Ishikawa (cell line): ENCODE results near the gene AGBL5.

Experiments
- CEBPB ChIP-seq: IDR thresholded peaks from 2 replicates; pipeline ENCODE4 v1.6.1; 2012
- CREB1 ChIP-seq: IDR thresholded peaks from 2 replicates; pipeline ENCODE4 v1.6.1; 2012; ENCODE audit warnings: low read depth
- EP300 ChIP-seq: IDR thresholded peaks from 2 replicates; pipeline ENCODE4 v1.6.1; 2012; ENCODE audit warnings: borderline replicate concordance
- FOXM1 ChIP-seq: IDR thresholded peaks from 2 replicates; pipeline ENCODE4 v1.6.1; 2012; ENCODE audit warnings: low read depth, borderline replicate concordance
- RAD21 ChIP-seq: IDR thresholded peaks from 2 replicates; pipeline ENCODE4 v1.6.1; 2012; ENCODE audit warnings: low read depth
- TAF1 ChIP-seq: IDR thresholded peaks from 2 replicates; pipeline ENCODE4 v1.6.1; 2012; ENCODE audit warnings: low read depth, mild to moderate bottlenecking
- TCF12 ChIP-seq: IDR thresholded peaks from 2 replicates; pipeline ENCODE4 v1.6.1; 2012; ENCODE audit warnings: low read depth
- TEAD4 ChIP-seq: IDR thresholded peaks from 2 replicates; pipeline ENCODE4 v1.6.1; 2012
- YY1 ChIP-seq: IDR thresholded peaks from 2 replicates; pipeline ENCODE4 v1.6.1; 2012; ENCODE audit warnings: low read depth
- TF ChIP-seq, protein P1 (sequence below): IDR thresholded peaks from 2 replicates; pipeline ENCODE4 v1.6.1; 2012
- TF ChIP-seq, protein P2 (sequence below): IDR thresholded peaks from 2 replicates; pipeline ENCODE4 v1.6.1; 2012; ENCODE audit warnings: low read depth, mild to moderate bottlenecking
- TF ChIP-seq, protein P3 (sequence below): IDR thresholded peaks from 2 replicates; pipeline ENCODE4 v1.6.1; 2012

DNA sequence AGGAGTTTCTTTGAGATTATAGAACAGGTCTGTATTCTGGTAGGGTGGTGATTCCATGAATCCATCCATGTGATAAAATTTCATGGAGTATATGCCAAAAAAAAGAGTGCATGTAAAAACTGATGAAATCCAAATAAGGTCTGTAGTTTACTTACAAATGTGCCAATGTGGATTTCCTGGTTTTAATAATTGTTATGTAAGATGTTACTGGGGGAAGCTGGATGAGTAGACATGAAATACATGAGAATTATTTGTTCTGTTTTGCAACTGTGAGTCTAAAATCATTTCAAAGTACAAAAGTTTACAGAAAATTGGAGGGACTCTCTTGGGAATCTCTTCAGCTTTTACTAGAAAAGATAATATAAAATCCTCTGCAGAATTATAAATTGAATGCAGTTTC is 42.4 kb upstream of the AGBL5 start:
- TF ChIP-seq EP300, result no peak
- TF ChIP-seq, protein P1, sequence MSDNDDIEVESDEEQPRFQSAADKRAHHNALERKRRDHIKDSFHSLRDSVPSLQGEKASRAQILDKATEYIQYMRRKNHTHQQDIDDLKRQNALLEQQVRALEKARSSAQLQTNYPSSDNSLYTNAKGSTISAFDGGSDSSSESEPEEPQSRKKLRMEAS, result no peak
- no peak for TF ChIP-seq TAF1
- no peak for TF ChIP-seq CEBPB
- TF ChIP-seq FOXM1, result no peak
- TF ChIP-seq, protein P2, sequence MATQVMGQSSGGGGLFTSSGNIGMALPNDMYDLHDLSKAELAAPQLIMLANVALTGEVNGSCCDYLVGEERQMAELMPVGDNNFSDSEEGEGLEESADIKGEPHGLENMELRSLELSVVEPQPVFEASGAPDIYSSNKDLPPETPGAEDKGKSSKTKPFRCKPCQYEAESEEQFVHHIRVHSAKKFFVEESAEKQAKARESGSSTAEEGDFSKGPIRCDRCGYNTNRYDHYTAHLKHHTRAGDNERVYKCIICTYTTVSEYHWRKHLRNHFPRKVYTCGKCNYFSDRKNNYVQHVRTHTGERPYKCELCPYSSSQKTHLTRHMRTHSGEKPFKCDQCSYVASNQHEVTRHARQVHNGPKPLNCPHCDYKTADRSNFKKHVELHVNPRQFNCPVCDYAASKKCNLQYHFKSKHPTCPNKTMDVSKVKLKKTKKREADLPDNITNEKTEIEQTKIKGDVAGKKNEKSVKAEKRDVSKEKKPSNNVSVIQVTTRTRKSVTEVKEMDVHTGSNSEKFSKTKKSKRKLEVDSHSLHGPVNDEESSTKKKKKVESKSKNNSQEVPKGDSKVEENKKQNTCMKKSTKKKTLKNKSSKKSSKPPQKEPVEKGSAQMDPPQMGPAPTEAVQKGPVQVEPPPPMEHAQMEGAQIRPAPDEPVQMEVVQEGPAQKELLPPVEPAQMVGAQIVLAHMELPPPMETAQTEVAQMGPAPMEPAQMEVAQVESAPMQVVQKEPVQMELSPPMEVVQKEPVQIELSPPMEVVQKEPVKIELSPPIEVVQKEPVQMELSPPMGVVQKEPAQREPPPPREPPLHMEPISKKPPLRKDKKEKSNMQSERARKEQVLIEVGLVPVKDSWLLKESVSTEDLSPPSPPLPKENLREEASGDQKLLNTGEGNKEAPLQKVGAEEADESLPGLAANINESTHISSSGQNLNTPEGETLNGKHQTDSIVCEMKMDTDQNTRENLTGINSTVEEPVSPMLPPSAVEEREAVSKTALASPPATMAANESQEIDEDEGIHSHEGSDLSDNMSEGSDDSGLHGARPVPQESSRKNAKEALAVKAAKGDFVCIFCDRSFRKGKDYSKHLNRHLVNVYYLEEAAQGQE, result no peak
- TF ChIP-seq TCF12, result no peak
- no peak for TF ChIP-seq RAD21
- no peak for TF ChIP-seq TEAD4
- TF ChIP-seq YY1, result no peak
- no peak for TF ChIP-seq CREB1
- TF ChIP-seq, protein P3, sequence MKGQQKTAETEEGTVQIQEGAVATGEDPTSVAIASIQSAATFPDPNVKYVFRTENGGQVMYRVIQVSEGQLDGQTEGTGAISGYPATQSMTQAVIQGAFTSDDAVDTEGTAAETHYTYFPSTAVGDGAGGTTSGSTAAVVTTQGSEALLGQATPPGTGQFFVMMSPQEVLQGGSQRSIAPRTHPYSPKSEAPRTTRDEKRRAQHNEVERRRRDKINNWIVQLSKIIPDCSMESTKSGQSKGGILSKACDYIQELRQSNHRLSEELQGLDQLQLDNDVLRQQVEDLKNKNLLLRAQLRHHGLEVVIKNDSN, result no peak
